HFFc6 (cell line): Measurements from ENCODE around the gene MIGA2. TPM values are rescaled to one million over a fixed set of nuclear protein-coding genes. Genes with fewer than 3 reads are reported as not detected.

ENCODE experiments used
- DNase-seq: peaks from one replicate; pipeline ENCODE4 v3.0.0-alpha.2; 2018
- H3K27ac Mint-ChIP-seq: 2 replicates; pipeline ENCODE4 v1.8.0; 2020; ENCODE audit warnings: mild to moderate bottlenecking, mixed read lengths
- H3K27me3 Mint-ChIP-seq: 2 replicates; pipeline ENCODE4 v1.8.0; 2021; ENCODE audit warnings: mild to moderate bottlenecking, moderate library complexity, mixed read lengths; ENCODE audit not compliant: insufficient read depth
- H3K36me3 Mint-ChIP-seq: 2 replicates; pipeline ENCODE4 v1.8.0; 2021; ENCODE audit warnings: low read depth, mixed read lengths
- H3K4me1 Mint-ChIP-seq: 2 replicates; pipeline ENCODE4 v1.8.0; 2020; ENCODE audit warnings: low read depth, mixed read lengths
- H3K4me3 Mint-ChIP-seq: 2 replicates; pipeline ENCODE4 v1.8.0; 2020; ENCODE audit warnings: mild to moderate bottlenecking, moderate library complexity, mixed read lengths
- H3K9me3 Mint-ChIP-seq: 2 replicates; pipeline ENCODE4 v1.8.0; 2020; ENCODE audit warnings: mild to moderate bottlenecking, mixed read lengths
- total RNA-seq, 6 experiments: library from RNA; stranded (reverse); fragmentation: NEBNext Ultra II Directional; extraction: Animal tissue kit (Norgen Biotek cat#: 25700); gene quantifications; 2 replicates in 1 of 6; 3 replicates in 5 of 6; pipeline ENCODE4 v1.2.3, GENCODE V29; 2021
- TF ChIP-seq, protein P1 (sequence below): fragments of 200-600 bp; sonication (generic); IDR thresholded peaks from 2 replicates; pipeline ENCODE4 v1.5.0; 2021; ENCODE audit warnings: antibody characterized with exemption, mild to moderate bottlenecking

The MIGA2 gene
- total RNA-seq, 6 experiments from 2014 or later: 20.2 to 30.2 (median 22.2) TPM

DNA sequence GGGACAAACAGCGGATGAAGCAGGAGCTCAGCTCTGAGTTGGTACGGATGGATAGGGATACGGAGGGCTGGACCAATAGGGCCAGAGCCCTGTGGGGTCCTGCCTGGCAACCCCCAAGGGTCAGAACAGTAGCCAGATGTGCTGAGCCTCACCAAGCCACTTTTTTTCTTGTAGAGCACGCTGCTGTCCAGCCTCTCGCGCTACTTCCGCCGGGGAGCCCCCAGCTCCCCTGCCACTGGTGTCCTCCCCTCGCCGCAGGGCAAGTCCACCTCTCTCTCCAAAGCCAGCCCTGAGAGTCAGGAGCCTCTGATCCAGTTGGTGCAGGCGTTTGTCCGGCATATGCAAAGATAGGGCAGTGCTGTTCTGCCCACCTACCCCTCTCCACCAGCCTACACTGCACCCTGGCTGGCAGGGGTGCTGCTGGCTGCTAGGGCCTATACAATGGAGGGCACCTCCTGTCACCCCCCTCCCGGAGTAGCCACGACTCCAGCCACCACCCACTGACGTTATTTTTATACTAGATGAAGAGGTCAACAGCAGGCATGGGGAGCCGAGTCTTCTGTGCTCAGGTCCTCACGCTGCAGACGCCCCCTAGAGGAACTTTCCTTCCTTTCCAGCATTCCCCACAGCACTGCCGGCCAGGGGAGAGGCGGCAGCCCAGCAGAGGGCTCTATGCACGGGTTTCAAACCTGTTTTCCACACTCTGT is 29.9 kb upstream of the MIGA2 start:
- DNase-seq: peak; percentile 66
- H3K36me3 Mint-ChIP-seq: peaks cover 8% of the 10 kb centered on the region; the same call in 1 of the 2 replicates
- H3K27me3 Mint-ChIP-seq: peaks cover 4% of the 10 kb centered on the region
- no peak overlapping the region for H3K4me3 Mint-ChIP-seq
- TF ChIP-seq, protein P1, sequence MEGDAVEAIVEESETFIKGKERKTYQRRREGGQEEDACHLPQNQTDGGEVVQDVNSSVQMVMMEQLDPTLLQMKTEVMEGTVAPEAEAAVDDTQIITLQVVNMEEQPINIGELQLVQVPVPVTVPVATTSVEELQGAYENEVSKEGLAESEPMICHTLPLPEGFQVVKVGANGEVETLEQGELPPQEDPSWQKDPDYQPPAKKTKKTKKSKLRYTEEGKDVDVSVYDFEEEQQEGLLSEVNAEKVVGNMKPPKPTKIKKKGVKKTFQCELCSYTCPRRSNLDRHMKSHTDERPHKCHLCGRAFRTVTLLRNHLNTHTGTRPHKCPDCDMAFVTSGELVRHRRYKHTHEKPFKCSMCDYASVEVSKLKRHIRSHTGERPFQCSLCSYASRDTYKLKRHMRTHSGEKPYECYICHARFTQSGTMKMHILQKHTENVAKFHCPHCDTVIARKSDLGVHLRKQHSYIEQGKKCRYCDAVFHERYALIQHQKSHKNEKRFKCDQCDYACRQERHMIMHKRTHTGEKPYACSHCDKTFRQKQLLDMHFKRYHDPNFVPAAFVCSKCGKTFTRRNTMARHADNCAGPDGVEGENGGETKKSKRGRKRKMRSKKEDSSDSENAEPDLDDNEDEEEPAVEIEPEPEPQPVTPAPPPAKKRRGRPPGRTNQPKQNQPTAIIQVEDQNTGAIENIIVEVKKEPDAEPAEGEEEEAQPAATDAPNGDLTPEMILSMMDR: peak; percentile 92
- H3K9me3 Mint-ChIP-seq: no peaks in the 10 kb centered on the region
- H3K4me1 Mint-ChIP-seq: no peaks in the 10 kb centered on the region
- peak overlapping the region; percentile 62; the same call in 1 of the 2 replicates for H3K27ac Mint-ChIP-seq

DNA sequence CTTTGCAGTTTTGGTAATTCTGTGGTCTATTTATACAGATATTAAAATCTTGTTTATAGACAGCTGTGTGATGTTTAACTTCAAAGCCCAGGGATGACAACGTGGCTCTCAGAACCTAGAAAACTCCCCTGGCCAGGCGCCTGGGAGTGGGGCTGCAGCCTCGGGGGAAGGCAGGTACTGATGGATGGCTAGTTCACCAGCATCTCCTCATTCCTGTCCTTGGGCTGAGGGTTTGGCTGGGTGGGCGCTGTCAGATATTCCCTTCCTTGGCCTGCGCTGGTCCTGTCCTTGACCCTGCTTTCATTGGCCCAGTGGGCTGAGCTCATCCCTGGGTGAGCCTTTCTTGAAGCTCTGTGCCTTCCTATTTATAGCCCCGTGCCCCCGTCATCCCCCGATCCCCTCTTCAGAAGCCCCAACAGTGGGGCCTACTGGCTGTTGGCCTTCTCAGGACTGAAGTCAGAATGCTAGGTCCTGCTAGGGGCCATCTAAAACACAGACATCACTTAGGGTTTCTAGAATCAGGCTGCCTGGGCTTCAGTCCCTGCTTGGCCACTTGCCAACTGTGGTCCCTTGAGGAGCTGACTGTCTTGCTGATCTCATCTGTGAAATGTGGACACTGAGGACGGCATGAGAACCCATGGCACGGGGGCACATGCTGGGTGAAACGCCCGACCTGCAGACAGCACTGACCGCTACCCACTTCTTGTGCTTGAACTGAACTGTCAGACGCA is 29.2 kb upstream of the MIGA2 start:
- Mint-ChIP-seq H3K27ac (no peak overlapping the region), H3K9me3 (no peaks in the 10 kb centered on the region), H3K27me3 (peaks cover 4% of the 10 kb centered on the region)

DNA sequence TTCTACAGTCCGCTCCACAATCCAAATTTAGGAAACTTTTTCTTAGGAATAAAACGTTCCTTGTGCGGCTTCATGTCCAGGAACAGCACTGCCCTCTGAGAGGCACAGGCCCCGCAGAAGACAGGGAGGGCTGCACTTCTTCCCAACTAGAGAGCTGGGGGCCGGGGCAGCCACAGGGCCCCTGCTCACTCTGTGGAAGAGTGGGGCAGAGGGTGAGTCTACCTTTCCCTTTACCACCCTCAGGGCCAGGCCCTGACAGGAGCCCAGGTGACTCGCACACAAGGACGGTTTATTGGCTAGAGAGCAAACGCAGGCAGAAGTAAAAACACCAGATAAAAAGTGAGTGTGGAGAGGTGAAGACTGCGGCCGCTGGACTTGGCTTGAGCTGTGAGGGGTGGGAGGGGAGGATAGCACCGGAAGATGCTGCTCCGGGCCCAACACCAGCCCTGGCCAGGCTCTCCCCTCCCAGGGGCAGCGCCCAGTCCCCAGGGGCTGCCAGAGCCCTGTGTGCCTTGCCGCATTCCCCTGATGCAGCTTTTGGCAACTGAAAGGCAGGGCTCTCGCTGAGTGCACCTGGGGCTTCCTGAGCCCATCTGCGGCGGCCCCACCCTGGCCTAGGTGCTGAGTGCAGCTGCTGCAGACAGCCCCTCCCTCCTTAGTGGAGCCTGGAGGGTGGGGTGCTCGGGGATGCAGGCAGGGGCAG is 28.5 kb upstream of the MIGA2 start:
- 0 out of 2 replicates have a peak, but pooled peaks cover 2% of the 10 kb centered on the region for H3K36me3 Mint-ChIP-seq
- peaks cover 4% of the 10 kb centered on the region for H3K27me3 Mint-ChIP-seq
- H3K4me3 Mint-ChIP-seq: no peak overlapping the region
- no peak for DNase-seq
- no peaks in the 10 kb centered on the region for H3K9me3 Mint-ChIP-seq
- H3K4me1 Mint-ChIP-seq: no peaks in the 10 kb centered on the region
- TF ChIP-seq, protein P1: no peak
- H3K27ac Mint-ChIP-seq: no peak overlapping the region

More for the DNA sequence above, 29.2 kb upstream of the MIGA2 start:
- TF ChIP-seq, protein P1: peak; percentile 50
- Mint-ChIP-seq H3K4me3 (no peak overlapping the region), H3K4me1 (no peaks in the 10 kb centered on the region), H3K36me3 (peaks cover 8% of the 10 kb centered on the region; the same call in 1 of the 2 replicates)
- no peak for DNase-seq

DNA sequence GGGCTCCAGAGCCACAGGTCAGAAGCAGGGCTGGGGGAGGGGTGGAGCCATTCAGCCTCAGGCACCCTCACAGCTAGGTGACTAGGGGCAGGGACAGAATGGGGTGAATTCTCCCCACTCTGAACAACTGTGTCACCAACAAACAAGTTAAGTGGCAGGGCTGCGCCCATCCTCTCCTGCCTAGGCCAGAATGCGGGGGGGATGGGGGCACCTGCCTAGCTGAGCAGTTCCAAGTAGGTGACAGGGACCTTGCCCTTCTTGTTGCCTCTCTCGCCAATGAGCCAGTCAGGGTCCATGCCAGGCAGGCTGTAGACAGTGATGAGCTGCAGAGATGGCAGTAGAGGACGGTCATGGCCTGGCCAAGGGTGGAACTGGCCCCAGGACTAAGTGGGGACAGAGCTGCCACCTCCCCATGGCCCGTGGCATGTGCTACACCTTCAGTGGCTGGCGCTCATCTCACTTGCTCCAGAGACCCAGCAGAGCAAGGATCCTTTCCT is 27.9 kb upstream of the MIGA2 start:
- H3K9me3 Mint-ChIP-seq: no peaks in the 10 kb centered on the region
- no peaks in the 10 kb centered on the region for H3K36me3 Mint-ChIP-seq
- TF ChIP-seq, protein P1: no peak
- no peak overlapping the region for H3K27ac Mint-ChIP-seq
- no peak for DNase-seq
- peaks cover 4% of the 10 kb centered on the region for H3K27me3 Mint-ChIP-seq
- no peak overlapping the region for H3K4me3 Mint-ChIP-seq
- H3K4me1 Mint-ChIP-seq: no peaks in the 10 kb centered on the region

DNA sequence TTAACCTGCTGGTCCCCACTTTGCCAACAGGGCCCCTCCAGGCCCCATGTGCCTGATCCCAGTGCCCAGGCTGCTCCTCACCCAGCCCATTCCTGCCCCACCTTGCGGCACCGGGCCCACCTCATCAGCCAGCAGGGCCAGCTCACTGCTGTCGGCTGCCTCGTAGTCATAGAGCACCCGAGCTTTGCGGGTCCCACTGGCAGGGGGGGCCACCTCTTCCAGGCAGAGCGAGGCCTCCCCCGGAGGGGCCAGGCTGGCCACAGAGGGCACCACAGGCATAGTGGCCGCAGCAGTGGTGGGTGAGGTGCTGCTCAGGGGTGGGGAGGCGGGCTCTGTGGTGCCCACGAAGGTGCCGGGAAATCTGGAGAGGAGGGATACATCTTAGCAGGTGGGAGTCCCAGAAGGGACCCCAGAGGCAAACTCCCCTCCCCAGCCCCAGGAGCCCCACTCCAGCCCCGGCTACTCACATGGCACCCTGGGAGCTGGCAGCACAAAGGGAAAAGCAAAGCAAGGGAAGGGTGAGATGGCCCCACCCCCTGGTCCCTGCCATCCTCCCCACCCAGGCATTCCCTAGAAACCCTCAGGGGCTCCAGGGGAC is 27.3 kb upstream of the MIGA2 start:
- Mint-ChIP-seq H3K36me3 (no peaks in the 10 kb centered on the region), H3K9me3 (no peaks in the 10 kb centered on the region), H3K4me3 (no peak overlapping the region), H3K27ac (no peak overlapping the region), H3K4me1 (no peaks in the 10 kb centered on the region), H3K27me3 (peaks cover 4% of the 10 kb centered on the region)
- no peak for DNase-seq
- TF ChIP-seq, protein P1: no peak
